HCT116 (cell line): ENCODE measurements around the gene AP5S1. TPM values are rescaled to one million over a fixed set of nuclear protein-coding genes. Genes with fewer than 3 reads are reported as not detected.

Source experiments
- ATAC-seq: fragments of 200-7000 bp; cut with Tn5 transposase; 2 replicates; pipeline ENCODE4 v1.9.1; 2020; ENCODE audit warnings: mild to moderate bottlenecking, moderate library complexity
- BruUV-seq: library from RNA; stranded (reverse); fragments of 400-500 nt; replicated peaks from 2 replicates; lab custom pipeline; 2021; lab: Mats Ljungman, UMichigan
- CTCF ChIA-PET: fragments of 300-600 bp; sonication (Branson Sonifier 250); formaldehyde crosslinking; loops from one replicate; lab custom pipeline; 2021; ENCODE audit warnings: antibody characterized with exemption; lab: Charles Lee
- POLR2A ChIA-PET: fragments of 300-600, 350-600 bp; sonication (Branson Sonifier 250); formaldehyde crosslinking; loops from one replicate; lab custom pipeline; 2021; ENCODE audit warnings: antibody characterized with exemption; lab: Charles Lee
- RAD21 ChIA-PET, 2 experiments: fragments of 300-600 bp; sonication (Branson Sonifier 250); formaldehyde crosslinking; loops; one replicate each; lab custom pipeline; 2023; ENCODE audit warnings: low total read pairs in 2 of 2; ENCODE audit not compliant: uncharacterized antibody in 2 of 2, unreplicated experiment in 2 of 2, low non-redundant PET in 1 of 2; lab: Charles Lee
- DNase-seq: peaks from one replicate; pipeline ENCODE4 v3.0.0-alpha.2; 2010; ENCODE audit warnings: low read depth, low spot score
- H2AFZ ChIP-seq: fragments of 200-600 bp; shearing (Covaris generic), sonication (generic); 2 replicates; pipeline ENCODE4 v1.6.1; 2017; ENCODE audit warnings: low read depth, mixed run types, mixed read lengths, antibody characterized with exemption, low read length; ENCODE audit not compliant: poor library complexity, severe bottlenecking
- H3K27ac ChIP-seq: 2 replicates; pipeline ENCODE4 v1.5.1; 2012; ENCODE audit warnings: low read depth, low read length
- H3K27me3 ChIP-seq: fragments of 200-600 bp; sonication (generic); 2 replicates; pipeline ENCODE4 v1.6.1; 2016; ENCODE audit warnings: mixed run types, low read length, mixed read lengths; ENCODE audit not compliant: insufficient read depth
- H3K36me3 ChIP-seq, 2 experiments: fragments of 200-500 bp in 1 of 2; fragments of 200-600 bp in 1 of 2; sonication (Bioruptor generic) in 1 of 2; sonication (generic) in 1 of 2; 2 replicates each; pipeline versions ENCODE4 v1.5.1 to v1.6.1; 2014 to 2016; ENCODE audit warnings: low read length in 2 of 2, inconsistent platforms in 1 of 2, mixed read lengths in 1 of 2, mixed run types in 1 of 2; ENCODE audit not compliant: insufficient read depth in 2 of 2, control insufficient read depth in 1 of 2
- H3K4me1 ChIP-seq, 2 experiments: fragments of 200-600 bp in 1 of 2; sonication (generic) in 1 of 2; 2 replicates each; pipeline versions ENCODE4 v1.5.1 to v1.6.1; 2012 to 2017; ENCODE audit warnings: low read length in 2 of 2, inconsistent platforms in 1 of 2, mild to moderate bottlenecking in 1 of 2, mixed read lengths in 1 of 2, mixed run types in 1 of 2, moderate library complexity in 1 of 2; ENCODE audit not compliant: insufficient read depth in 2 of 2, control insufficient read depth in 1 of 2
- H3K4me2 ChIP-seq: fragments of 200-600 bp; sonication (generic); 2 replicates; pipeline ENCODE4 v1.6.1; 2017; ENCODE audit warnings: mixed run types, low read length, mixed read lengths
- H3K4me3 ChIP-seq, 2 experiments: fragments of 200-600 bp in 1 of 2; sonication (generic) in 1 of 2; replicated peaks in 1 of 2; 2 replicates each; pipeline ENCODE4 v1.5.1; 2011 to 2016; ENCODE audit warnings: low read length in 2 of 2, control low read depth in 1 of 2, low read depth in 1 of 2, mild to moderate bottlenecking in 1 of 2, mixed read lengths in 1 of 2, mixed run types in 1 of 2
- H3K79me2 ChIP-seq: fragments of 200-600 bp; sonication (generic); 2 replicates; pipeline ENCODE4 v1.6.1; 2017; ENCODE audit warnings: mild to moderate bottlenecking, mixed run types, low read length, moderate library complexity, mixed read lengths; ENCODE audit not compliant: insufficient read depth
- H3K9ac ChIP-seq: fragments of 200-600 bp; sonication (generic); 2 replicates; pipeline ENCODE4 v1.6.1; 2016; ENCODE audit warnings: low read length, mixed read lengths
- H3K9me2 ChIP-seq: fragments of 200-600 bp; sonication (generic), shearing (Covaris generic); 2 replicates; pipeline ENCODE4 v1.6.1; 2017; ENCODE audit warnings: mixed run types, mild to moderate bottlenecking, moderate library complexity; ENCODE audit not compliant: insufficient read depth
- H3K9me3 ChIP-seq, 2 experiments: fragments of 200-500 bp in 1 of 2; fragments of 200-600 bp in 1 of 2; sonication (Bioruptor generic) in 1 of 2; sonication (generic) in 1 of 2; 2 replicates each; pipeline ENCODE4 v1.6.1; 2014 to 2017; ENCODE audit warnings: low read length in 2 of 2, mixed read lengths in 2 of 2, inconsistent platforms in 1 of 2, low read depth in 1 of 2, mild to moderate bottlenecking in 1 of 2, mixed run types in 1 of 2, moderate library complexity in 1 of 2; ENCODE audit not compliant: control insufficient read depth in 1 of 2, insufficient read depth in 1 of 2
- H4K20me1 ChIP-seq: fragments of 200-600 bp; sonication (generic), shearing (Covaris generic); 2 replicates; pipeline ENCODE4 v1.6.1; 2017; ENCODE audit warnings: mixed run types, mild to moderate bottlenecking, moderate library complexity; ENCODE audit not compliant: insufficient read depth
- ATF3 ChIP-seq: IDR thresholded peaks from 2 replicates; pipeline ENCODE4 v1.6.1; 2012
- CEBPB ChIP-seq: IDR thresholded peaks from 2 replicates; pipeline ENCODE4 v1.6.1; 2012; ENCODE audit warnings: low read depth
- EGR1 ChIP-seq: IDR thresholded peaks from 2 replicates; pipeline ENCODE4 v1.6.1; 2012; ENCODE audit warnings: low read depth
- EZH2 ChIP-seq: fragments of 200-600 bp; sonication (generic); IDR thresholded peaks from 2 replicates; pipeline ENCODE4 v1.6.1; 2017; ENCODE audit warnings: antibody characterized with exemption, mixed run types
- MAX ChIP-seq: IDR thresholded peaks from 2 replicates; pipeline ENCODE4 v1.6.1; 2012
- POLR2AphosphoS5 ChIP-seq: IDR thresholded peaks from 2 replicates; pipeline ENCODE4 v1.6.1; 2011; ENCODE audit warnings: mild to moderate bottlenecking, low read depth, low read length, moderate library complexity
- RAD21 ChIP-seq: IDR thresholded peaks from 2 replicates; pipeline ENCODE4 v1.6.1; 2012; ENCODE audit warnings: low read depth, mild to moderate bottlenecking
- ZNF274 ChIP-seq: fragments of 200-500 bp; sonication (Bioruptor generic); IDR thresholded peaks from 2 replicates; pipeline ENCODE4 v1.6.1; 2014; ENCODE audit warnings: mild to moderate bottlenecking, low read depth, low read length, inconsistent platforms
- intact Hi-C: fragments of 100-400 bp; cut with micrococcal nuclease; formaldehyde crosslinking; loops from 2 replicates; pipeline ENCODE4 v1.10.0; 2022
- total RNA-seq: library from RNA; stranded (reverse); gene quantifications from one replicate; pipeline ENCODE4 v1.2.1, GENCODE V29; 2021; ENCODE audit not compliant: unreplicated experiment
- TF ChIP-seq, protein P1 (sequence below), 3 experiments: fragments of 200-600 bp in 1 of 3; sonication (generic) in 1 of 3; IDR thresholded peaks in 2 of 3; conservative IDR thresholded peaks in 1 of 3; 2 replicates each; pipeline ENCODE4 v1.5.1; 2012 to 2017; ENCODE audit warnings: low read depth in 2 of 3, low read length in 2 of 3, antibody characterized with exemption in 1 of 3, borderline replicate concordance in 1 of 3, control low read depth in 1 of 3, mild to moderate bottlenecking in 1 of 3, mixed read lengths in 1 of 3, mixed run types in 1 of 3, moderate library complexity in 1 of 3; ENCODE audit not compliant: insufficient read depth in 1 of 3

The AP5S1 gene
- total RNA-seq, 1 experiment from 2014 or later: 12.1 TPM

DNA sequence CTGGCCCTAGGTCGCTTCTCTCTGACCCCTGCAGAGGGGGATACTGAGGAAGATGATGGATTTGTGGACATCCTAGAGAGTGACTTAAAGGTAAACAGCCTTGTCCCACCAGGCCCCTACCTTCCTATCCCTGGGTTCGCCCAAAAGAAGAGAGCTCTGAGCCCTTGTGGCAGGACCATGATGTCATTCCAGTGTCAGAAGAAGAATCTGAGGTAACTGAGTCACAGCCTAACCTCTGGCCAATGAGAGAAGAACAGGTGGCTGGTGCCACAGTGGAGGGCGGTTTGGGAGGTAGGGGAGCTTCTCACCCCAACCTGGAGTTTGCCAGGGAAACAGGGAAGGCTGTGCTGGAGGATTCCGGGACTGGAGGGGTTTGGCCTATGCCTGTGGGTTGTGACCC lies 19.0 kb upstream of the AP5S1 start:
- peak overlapping the region; percentile 30; the same call in 1 of the 2 replicates for H3K27ac ChIP-seq
- H3K79me2 ChIP-seq: peaks cover 67% of the 10 kb centered on the region
- no peaks in the 10 kb centered on the region for H3K9me3 ChIP-seq
- intact Hi-C loops: no loop called here
- H3K4me3 ChIP-seq: no peak overlapping the region
- no peak overlapping the region for H3K4me2 ChIP-seq
- CTCF ChIA-PET: interaction anchor here (1.2 kb wide), 1 partner anchor 17 kb away, joined by 5 read pairs; no protein-coding TSS in a partner anchor
- H3K9ac ChIP-seq: no peak overlapping the region
- H3K27me3 ChIP-seq: no peaks in the 10 kb centered on the region
- ATAC-seq (no peak), DNase-seq (no peak)
- peaks cover 34 to 74% of the 10 kb centered on the region in 2 experiments for H3K36me3 ChIP-seq
- POLR2A ChIA-PET: interaction anchor here (2.7 kb wide), 1 partner anchor 13 kb away, joined by 13 read pairs; no protein-coding TSS in a partner anchor
- TF ChIP-seq CEBPB (no peak), EGR1 (no peak), ZNF274 (no peak), ATF3 (no peak), RAD21 (no peak)
- TF ChIP-seq, protein P1, sequence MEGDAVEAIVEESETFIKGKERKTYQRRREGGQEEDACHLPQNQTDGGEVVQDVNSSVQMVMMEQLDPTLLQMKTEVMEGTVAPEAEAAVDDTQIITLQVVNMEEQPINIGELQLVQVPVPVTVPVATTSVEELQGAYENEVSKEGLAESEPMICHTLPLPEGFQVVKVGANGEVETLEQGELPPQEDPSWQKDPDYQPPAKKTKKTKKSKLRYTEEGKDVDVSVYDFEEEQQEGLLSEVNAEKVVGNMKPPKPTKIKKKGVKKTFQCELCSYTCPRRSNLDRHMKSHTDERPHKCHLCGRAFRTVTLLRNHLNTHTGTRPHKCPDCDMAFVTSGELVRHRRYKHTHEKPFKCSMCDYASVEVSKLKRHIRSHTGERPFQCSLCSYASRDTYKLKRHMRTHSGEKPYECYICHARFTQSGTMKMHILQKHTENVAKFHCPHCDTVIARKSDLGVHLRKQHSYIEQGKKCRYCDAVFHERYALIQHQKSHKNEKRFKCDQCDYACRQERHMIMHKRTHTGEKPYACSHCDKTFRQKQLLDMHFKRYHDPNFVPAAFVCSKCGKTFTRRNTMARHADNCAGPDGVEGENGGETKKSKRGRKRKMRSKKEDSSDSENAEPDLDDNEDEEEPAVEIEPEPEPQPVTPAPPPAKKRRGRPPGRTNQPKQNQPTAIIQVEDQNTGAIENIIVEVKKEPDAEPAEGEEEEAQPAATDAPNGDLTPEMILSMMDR (IDR thresholded peaks at IDR 0.05 in 2 of 3, conservative IDR thresholded peaks at IDR 0.05 in 1 of 3; ENCODE audit: borderline replicate concordance in 1 of 3, insufficient read depth in 1 of 3, low read depth in 2 of 3, low read length in 2 of 3): no peak
- H2AFZ ChIP-seq: no peak overlapping the region
- no TSS peak for BruUV-seq
- H3K9me2 ChIP-seq: no peaks in the 10 kb centered on the region
- H4K20me1 ChIP-seq: no peaks in the 10 kb centered on the region
- H3K4me1 ChIP-seq: peaks cover 41 to 74% of the 10 kb centered on the region in 2 experiments
- RAD21 ChIA-PET: no interaction called here

DNA sequence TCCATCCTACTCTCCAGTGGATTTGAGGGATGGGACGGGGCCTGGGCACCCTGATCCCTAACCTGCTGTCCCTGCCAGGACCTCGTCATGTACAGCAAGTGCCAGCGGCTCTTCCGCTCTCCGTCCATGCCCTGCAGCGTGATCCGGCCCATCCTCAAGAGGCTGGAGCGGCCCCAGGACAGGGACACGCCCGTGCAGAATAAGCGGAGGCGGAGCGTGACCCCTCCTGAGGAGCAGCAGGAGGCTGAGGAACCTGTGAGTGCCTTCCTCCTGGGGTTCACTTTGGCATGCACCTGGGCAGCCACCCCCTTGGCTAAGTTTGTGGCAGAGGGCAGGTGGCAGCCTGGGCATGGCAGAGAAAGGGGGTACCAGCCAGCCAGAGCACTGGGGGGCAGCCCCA lies 18.5 kb upstream of the AP5S1 start:
- intact Hi-C loops: no loop called here
- TF ChIP-seq EGR1 (no peak), POLR2AphosphoS5 (peak; percentile 16; the same call in 1 of the 2 replicates), MAX (no peak), EZH2 (no peak), RAD21 (no peak)
- TF ChIP-seq, protein P1 (IDR thresholded peaks at IDR 0.05 in 2 of 3, conservative IDR thresholded peaks at IDR 0.05 in 1 of 3; ENCODE audit: borderline replicate concordance in 1 of 3, insufficient read depth in 1 of 3, low read depth in 2 of 3, low read length in 2 of 3): no peak
- TF ChIP-seq, all 23 proteins: peak for 1
- no peak for ATAC-seq
- ChIA-PET CTCF (no interaction called here), RAD21 (no interaction called here), POLR2A (no interaction called here)
- H3K36me3 ChIP-seq: peaks cover 34 to 74% of the 10 kb centered on the region in 2 experiments
- peaks cover 62% of the 10 kb centered on the region for H3K79me2 ChIP-seq
- no peak overlapping the region for H2AFZ ChIP-seq
- H3K9me2 ChIP-seq: no peaks in the 10 kb centered on the region
- H3K27ac ChIP-seq: peak overlapping the region; percentile 30; the same call in 1 of the 2 replicates
- H3K4me1 ChIP-seq: peaks cover 47 to 80% of the 10 kb centered on the region in 2 experiments
- no TSS peak for BruUV-seq
- no peak for DNase-seq
- no peak overlapping the region for H3K9ac ChIP-seq
- H4K20me1 ChIP-seq: no peaks in the 10 kb centered on the region
- no peaks in the 10 kb centered on the region for H3K9me3 ChIP-seq
- no peak overlapping the region for H3K4me2 ChIP-seq
- H3K27me3 ChIP-seq: no peaks in the 10 kb centered on the region
- H3K4me3 ChIP-seq: no peak overlapping the region
